Naive thymus-derived CD4-positive, alpha-beta T cell (primary cell): ENCODE measurements around the gene BRF1. TPM values are rescaled to one million over a fixed set of nuclear protein-coding genes. Genes with fewer than 3 reads are reported as not detected.

Source experiments
- ATAC-seq: fragments of 150-1000 bp; cut with Tn5 transposase; 2 replicates; pipeline ENCODE4 v1.10.0; 2021; ENCODE audit warnings: mild to moderate bottlenecking, moderate library complexity
- CTCF ChIA-PET: fragments of 350-600 bp; sonication (Branson Sonifier 250); formaldehyde crosslinking; loops from one replicate; lab custom pipeline; 2021; ENCODE audit warnings: antibody characterized with exemption; lab: Charles Lee
- POLR2A ChIA-PET: fragments of 350-600 bp; sonication (Branson Sonifier 250); formaldehyde crosslinking; loops from one replicate; lab custom pipeline; 2021; ENCODE audit warnings: antibody characterized with exemption, inconsistent platforms; lab: Charles Lee
- DNase-seq, 9 donors: peaks; one replicate each; pipeline versions ENCODE4 v3.0.0 to v3.0.0-alpha.2; 2020 to 2022; ENCODE audit warnings: mixed read lengths in 1 of 9
- H3K27ac ChIP-seq: one replicate; pipeline ENCODE4 v1.7.0; 2013; ENCODE audit warnings: mild to moderate bottlenecking, low read depth, low read length, moderate library complexity
- H3K27me3 ChIP-seq, 2 donors: one replicate each; pipeline ENCODE4 v1.7.0; 2013; ENCODE audit warnings: low read length in 2 of 2, mild to moderate bottlenecking in 2 of 2, moderate library complexity in 2 of 2; ENCODE audit not compliant: control insufficient read depth in 2 of 2, insufficient read depth in 2 of 2
- H3K36me3 ChIP-seq, 3 experiments: 1 replicate in 2 of 3; 2 replicates in 1 of 3; pipeline ENCODE4 v1.7.0; 2013; ENCODE audit warnings: low read length in 3 of 3, mild to moderate bottlenecking in 3 of 3, moderate library complexity in 1 of 3; ENCODE audit not compliant: insufficient read depth in 3 of 3, control insufficient read depth in 2 of 3
- H3K4me1 ChIP-seq, 2 donors: one replicate each; pipeline ENCODE4 v1.7.0; 2013; ENCODE audit warnings: low read length in 2 of 2, mild to moderate bottlenecking in 2 of 2, moderate library complexity in 1 of 2; ENCODE audit not compliant: control insufficient read depth in 2 of 2, insufficient read depth in 2 of 2
- H3K4me3 ChIP-seq: 2 replicates; pipeline ENCODE4 v1.7.0; 2013; ENCODE audit warnings: mild to moderate bottlenecking, low read length
- H3K9me3 ChIP-seq, 3 experiments: 1 replicate in 2 of 3; 2 replicates in 1 of 3; pipeline ENCODE4 v1.7.0; 2013; ENCODE audit warnings: low read length in 3 of 3; ENCODE audit not compliant: control insufficient read depth in 2 of 3
- H3K27ac Mint-ChIP-seq, 9 donors: one replicate each; pipeline ENCODE4 v1.8.0; 2020 to 2022; ENCODE audit warnings: mixed read lengths in 9 of 9, mild to moderate bottlenecking in 8 of 9, moderate library complexity in 5 of 9, inconsistent platforms in 2 of 9
- H3K27me3 Mint-ChIP-seq, 5 donors: one replicate each; pipeline ENCODE4 v1.8.0; 2021 to 2022; ENCODE audit warnings: mixed read lengths in 5 of 5, mild to moderate bottlenecking in 1 of 5
- H3K36me3 Mint-ChIP-seq, 5 donors: one replicate each; pipeline ENCODE4 v1.8.0; 2020 to 2022; ENCODE audit warnings: mixed read lengths in 5 of 5, mild to moderate bottlenecking in 3 of 5, inconsistent platforms in 1 of 5
- H3K4me1 Mint-ChIP-seq, 7 donors: one replicate each; pipeline ENCODE4 v1.8.0; 2020 to 2022; ENCODE audit warnings: mixed read lengths in 7 of 7, mild to moderate bottlenecking in 3 of 7, inconsistent platforms in 1 of 7
- H3K4me3 Mint-ChIP-seq, 10 donors: one replicate each; pipeline ENCODE4 v1.8.0; 2020 to 2022; ENCODE audit warnings: mild to moderate bottlenecking in 10 of 10, mixed read lengths in 10 of 10, moderate library complexity in 6 of 10, inconsistent platforms in 2 of 10
- H3K9me3 Mint-ChIP-seq, 11 donors: one replicate each; pipeline ENCODE4 v1.8.0; 2020 to 2022; ENCODE audit warnings: mixed read lengths in 11 of 11, mild to moderate bottlenecking in 4 of 11, inconsistent platforms in 1 of 11, moderate library complexity in 1 of 11
- intact Hi-C, 2 donors: fragments of 100-400 bp; cut with micrococcal nuclease; formaldehyde crosslinking; loops; one replicate each; pipeline ENCODE4 v1.15.1; 2023
- polyA plus RNA-seq, 2 donors: library from polyadenylated mRNA; unstranded; fragments of 300-500 nt; fragmentation: Illumina TruSeq; gene quantifications; one replicate each; pipeline ENCODE4 v1.2.3, GENCODE V29; 2021
- total RNA-seq, 6 experiments: library from RNA in 5 of 6; stranded (reverse) in 5 of 6; gene quantifications; 1 replicate in 5 of 6; 2 replicates in 1 of 6; pipeline ENCODE4 v1.2.3 and lab custom pipeline; 2021 to 2026

BRF1 gene
- total and polyA plus RNA-seq, 7 experiments from 2014 or later = 7.1 to 75.7 (median 60.2) TPM

- Histone ChIP-seq H3K27me3 (no peaks in the 10 kb centered on the region), H3K27ac (no peak overlapping the region), H3K36me3 (no peaks in the 10 kb centered on the region), H3K4me1 (peaks cover 10 to 22% of the 10 kb centered on the region in 2 donors), H3K4me3 (no peak overlapping the region), H3K9me3 (no peaks in the 10 kb centered on the region)
- no peak for ATAC-seq
- Mint-ChIP-seq H3K9me3 (no peaks in the 10 kb centered on the region), H3K4me1 (peaks cover 0 to 29% (median 24%) of the 10 kb centered on the region in 7 donors), H3K27me3 (peaks cover 0 to 4% (median 0%) of the 10 kb centered on the region in 5 donors), H3K36me3 (no peaks in the 10 kb centered on the region), H3K4me3 (peak overlapping the region in 5 of 10 donors; percentile 14 to 68 (median 48)), H3K27ac (peak overlapping the region in 2 of 9 donors; percentile 12 to 33)
- ChIA-PET POLR2A (no interaction called here), CTCF (no interaction called here)
- intact Hi-C loops = no loop called here
- no peak for DNase-seq
Observed at GRCh38 chr14:105178069-105178867, 122.5 kb downstream of the BRF1 start.

- CTCF ChIA-PET = no interaction called here
- no peaks in the 10 kb centered on the region for H3K36me3 Mint-ChIP-seq
- H3K9me3 Mint-ChIP-seq = no peaks in the 10 kb centered on the region
Observed at GRCh38 chr14:105177082-105177481, 123.7 kb downstream of the BRF1 start.

DNA sequence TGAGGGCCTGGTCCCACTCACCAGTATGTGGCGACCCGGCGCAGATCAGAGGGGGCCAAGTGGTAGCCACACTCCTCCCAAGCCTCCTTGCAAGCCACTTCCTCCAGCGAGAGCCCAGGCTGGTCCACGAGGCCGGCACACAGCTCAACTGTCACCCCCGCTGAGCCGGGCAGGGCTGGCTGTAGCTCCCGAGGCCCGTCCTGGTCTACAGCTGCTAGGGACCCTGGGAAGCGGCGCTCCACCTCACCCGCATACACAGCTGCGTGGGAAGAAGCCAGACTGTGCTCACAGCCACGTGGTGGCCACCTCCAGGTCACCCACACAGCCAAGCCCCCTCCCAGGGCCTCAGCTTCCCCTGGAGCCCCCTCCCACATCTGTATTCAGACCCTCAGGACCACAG, 124.3 kb downstream of the BRF1 start:
- Histone ChIP-seq H3K36me3 (no peaks in the 10 kb centered on the region), H3K9me3 (no peaks in the 10 kb centered on the region), H3K27me3 (no peaks in the 10 kb centered on the region), H3K4me1 (peaks cover 10 to 12% of the 10 kb centered on the region in 2 donors), H3K27ac (no peak overlapping the region), H3K4me3 (no peak overlapping the region)
- CTCF ChIA-PET = no interaction called here
- Mint-ChIP-seq H3K27ac (no peak overlapping the region), H3K27me3 (peaks cover 0 to 7% (median 0%) of the 10 kb centered on the region in 5 donors), H3K4me1 (peaks cover 6 to 24% (median 18%) of the 10 kb centered on the region in 7 donors), H3K4me3 (peak overlapping the region in 1 of 10 donors; percentile 14), H3K36me3 (no peaks in the 10 kb centered on the region), H3K9me3 (no peaks in the 10 kb centered on the region)
- POLR2A ChIA-PET = no interaction called here
- no peak for ATAC-seq
- intact Hi-C loops = no loop called here
- DNase-seq = no peak

More at GRCh38 chr14:105177082-105177481, 123.7 kb downstream of the BRF1 start:
- Histone ChIP-seq H3K4me3 (no peak overlapping the region), H3K27me3 (no peaks in the 10 kb centered on the region), H3K27ac (no peak overlapping the region), H3K4me1 (peaks cover 10 to 18% of the 10 kb centered on the region in 2 donors), H3K9me3 (no peaks in the 10 kb centered on the region), H3K36me3 (no peaks in the 10 kb centered on the region)
- POLR2A ChIA-PET = no interaction called here
- Mint-ChIP-seq H3K27ac (no peak overlapping the region), H3K27me3 (peaks cover 0 to 4% (median 0%) of the 10 kb centered on the region in 5 donors), H3K4me3 (peak overlapping the region in 1 of 10 donors; percentile 14), H3K4me1 (peaks cover 0 to 22% (median 19%) of the 10 kb centered on the region in 7 donors)
- intact Hi-C loops = no loop called here
- ATAC-seq (no peak), DNase-seq (no peak)

- Histone ChIP-seq H3K9me3 (no peaks in the 10 kb centered on the region), H3K4me3 (no peak overlapping the region), H3K27ac (no peak overlapping the region), H3K27me3 (peaks cover 0 to 5% of the 10 kb centered on the region in 2 donors), H3K4me1 (peaks cover 12 to 19% of the 10 kb centered on the region in 2 donors), H3K36me3 (no peaks in the 10 kb centered on the region)
- ATAC-seq (peak; percentile 60), DNase-seq (peak in 1 of 9 donors; percentile 54)
- ChIA-PET POLR2A (no interaction called here), CTCF (interaction anchor here (0.7 kb wide), 1 partner anchor 15 kb away, joined by 5 read pairs; no protein-coding TSS in a partner anchor)
- Mint-ChIP-seq H3K27me3 (peaks cover 0 to 14% (median 7%) of the 10 kb centered on the region in 5 donors), H3K9me3 (no peaks in the 10 kb centered on the region), H3K27ac (peak overlapping the region in 2 of 9 donors; percentile 20 to 42), H3K4me3 (peak overlapping the region in 4 of 10 donors; percentile 6 to 62 (median 50)), H3K4me1 (peaks cover 10 to 24% (median 14%) of the 10 kb centered on the region in 7 donors), H3K36me3 (no peaks in the 10 kb centered on the region)
- intact Hi-C loops = no loop called here
Observed at GRCh38 chr14:105173901-105174894, 126.6 kb downstream of the BRF1 start.

GRCh38 chr14:105173145-105173544, 127.7 kb downstream of the BRF1 start:
- H3K4me3 ChIP-seq = no peak overlapping the region
- Mint-ChIP-seq H3K27ac (no peak overlapping the region), H3K27me3 (peaks cover 0 to 15% (median 7%) of the 10 kb centered on the region in 5 donors), H3K9me3 (no peaks in the 10 kb centered on the region), H3K4me3 (no peak overlapping the region), H3K36me3 (no peaks in the 10 kb centered on the region), H3K4me1 (peaks cover 10 to 24% (median 14%) of the 10 kb centered on the region in 7 donors)
- POLR2A ChIA-PET = interaction anchor here (1.5 kb wide), 1 partner anchor 8 kb away, joined by 8 read pairs; the partner anchor contains the start of gene NUDT14
- intact Hi-C loops = no loop called here
- H3K27ac ChIP-seq = no peak overlapping the region
- peaks cover 0 to 6% of the 10 kb centered on the region in 2 donors for H3K27me3 ChIP-seq
- CTCF ChIA-PET = interaction anchor here (0.6 kb wide), 1 partner anchor 13 kb away, joined by 3 read pairs; no protein-coding TSS in a partner anchor
- H3K36me3 ChIP-seq = no peaks in the 10 kb centered on the region
- no peaks in the 10 kb centered on the region for H3K9me3 ChIP-seq
- ATAC-seq (no peak), DNase-seq (no peak)
- H3K4me1 ChIP-seq = peaks cover 12 to 21% of the 10 kb centered on the region in 2 donors

DNA sequence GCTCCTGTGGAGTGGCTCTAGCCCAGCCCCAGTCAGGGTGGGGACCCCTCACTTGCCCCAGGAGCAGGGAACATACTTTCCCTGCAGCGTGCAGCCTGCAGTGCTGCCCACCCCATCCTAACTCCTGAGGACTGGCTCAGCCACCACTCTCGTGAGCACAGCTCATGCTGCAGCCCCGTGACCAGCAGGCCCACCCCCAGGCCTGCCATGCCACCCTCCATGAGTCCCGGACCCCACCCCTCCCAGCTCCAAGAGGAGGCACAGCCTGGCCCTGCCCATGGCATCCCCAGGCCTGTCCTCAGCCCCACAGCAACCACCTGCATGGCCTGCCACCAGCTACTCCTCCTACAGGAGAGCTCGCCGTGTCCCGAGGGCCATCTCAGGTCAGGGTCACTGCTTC, 128.3 kb downstream of the BRF1 start:
- no peaks in the 10 kb centered on the region for H3K36me3 ChIP-seq
- ATAC-seq (no peak), DNase-seq (no peak)
- no peak overlapping the region for H3K27ac ChIP-seq
- H3K27me3 ChIP-seq = peaks cover 0 to 6% of the 10 kb centered on the region in 2 donors
- Mint-ChIP-seq H3K4me1 (peaks cover 10 to 24% (median 14%) of the 10 kb centered on the region in 7 donors), H3K27ac (no peak overlapping the region), H3K9me3 (no peaks in the 10 kb centered on the region), H3K36me3 (no peaks in the 10 kb centered on the region), H3K4me3 (no peak overlapping the region), H3K27me3 (peaks cover 0 to 15% (median 7%) of the 10 kb centered on the region in 5 donors)
- CTCF ChIA-PET = interaction anchor here (0.6 kb wide), 1 partner anchor 12 kb away, joined by 3 read pairs; no protein-coding TSS in a partner anchor
- no peaks in the 10 kb centered on the region for H3K9me3 ChIP-seq
- peaks cover 12 to 21% of the 10 kb centered on the region in 2 donors for H3K4me1 ChIP-seq
- POLR2A ChIA-PET = interaction anchor here (1.5 kb wide), 1 partner anchor 9 kb away, joined by 8 read pairs; the partner anchor contains the start of gene NUDT14
- intact Hi-C loops = no loop called here
- H3K4me3 ChIP-seq = no peak overlapping the region
